Epithelial cell of proximal tubule (primary cell): ENCODE data around the gene CYP3A5. TPM values are rescaled to one million over a fixed set of nuclear protein-coding genes. Genes with fewer than 3 reads are reported as not detected.
"Not testable (repeated sequence)": the region's sequence is repeated elsewhere in the genome, so short reads cannot be mapped to it uniquely, and the experiment has no call there.

Experiments
- DNase-seq: peaks from one replicate; pipeline ENCODE4 v3.0.0-alpha.2; 2011; ENCODE audit warnings: low read depth
- H3K4me3 ChIP-seq: 2 replicates; pipeline ENCODE4 v1.5.1; 2011; ENCODE audit warnings: low read depth, mild to moderate bottlenecking, low read length
- total RNA-seq: library from RNA; depleted of rRNA; stranded (reverse); fragments of >200 nt; gene quantifications from 2 replicates; pipeline ENCODE4 v1.2.3, GENCODE V29; 2015
- TF ChIP-seq, protein P1 (sequence below): conservative IDR thresholded peaks from 2 replicates; pipeline ENCODE4 v1.5.1; 2012; ENCODE audit warnings: low read depth, mild to moderate bottlenecking, low read length

The CYP3A5 gene
- total RNA-seq, 1 donor from 2014 or later = 0.75 TPM

DNA sequence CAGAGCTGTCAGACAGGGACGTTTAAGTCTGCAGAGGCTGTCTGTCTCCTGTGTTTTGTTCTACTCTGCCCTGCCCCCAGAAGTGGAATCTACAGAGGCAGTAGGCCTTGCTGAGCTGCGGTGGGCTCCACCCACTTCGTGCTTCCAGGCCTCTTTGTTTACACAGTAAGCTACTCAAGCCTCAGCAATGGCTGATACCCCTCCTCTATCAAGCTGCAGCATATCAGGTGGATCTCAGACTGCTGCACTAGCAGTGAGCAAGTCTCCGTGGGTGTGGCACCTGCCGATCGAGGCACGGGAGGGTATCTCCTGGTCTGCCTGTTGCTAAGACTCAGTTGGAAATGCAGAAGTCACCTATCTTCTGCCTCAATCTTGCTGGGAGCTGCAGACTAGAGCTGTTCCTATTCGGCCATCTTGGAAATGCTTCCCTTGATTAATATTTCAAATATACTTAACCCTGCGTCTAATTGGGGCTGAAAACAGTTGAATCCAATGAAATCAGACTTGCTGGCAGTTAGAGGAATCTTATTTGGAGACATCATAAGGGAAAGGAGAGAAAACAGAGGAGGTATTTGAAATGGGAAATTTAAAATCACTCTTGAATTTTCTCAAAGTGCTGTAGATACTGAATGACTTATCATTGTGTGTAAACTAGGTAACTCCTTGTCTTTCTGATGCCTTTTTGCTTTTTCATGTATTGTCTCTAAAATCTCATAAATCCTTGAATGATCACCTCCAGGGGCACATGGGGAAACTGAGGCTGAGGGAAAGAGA lies 13.8 kb upstream of the CYP3A5 start:
- no peak for DNase-seq
- H3K4me3 ChIP-seq = no peak overlapping the region
- TF ChIP-seq, protein P1, sequence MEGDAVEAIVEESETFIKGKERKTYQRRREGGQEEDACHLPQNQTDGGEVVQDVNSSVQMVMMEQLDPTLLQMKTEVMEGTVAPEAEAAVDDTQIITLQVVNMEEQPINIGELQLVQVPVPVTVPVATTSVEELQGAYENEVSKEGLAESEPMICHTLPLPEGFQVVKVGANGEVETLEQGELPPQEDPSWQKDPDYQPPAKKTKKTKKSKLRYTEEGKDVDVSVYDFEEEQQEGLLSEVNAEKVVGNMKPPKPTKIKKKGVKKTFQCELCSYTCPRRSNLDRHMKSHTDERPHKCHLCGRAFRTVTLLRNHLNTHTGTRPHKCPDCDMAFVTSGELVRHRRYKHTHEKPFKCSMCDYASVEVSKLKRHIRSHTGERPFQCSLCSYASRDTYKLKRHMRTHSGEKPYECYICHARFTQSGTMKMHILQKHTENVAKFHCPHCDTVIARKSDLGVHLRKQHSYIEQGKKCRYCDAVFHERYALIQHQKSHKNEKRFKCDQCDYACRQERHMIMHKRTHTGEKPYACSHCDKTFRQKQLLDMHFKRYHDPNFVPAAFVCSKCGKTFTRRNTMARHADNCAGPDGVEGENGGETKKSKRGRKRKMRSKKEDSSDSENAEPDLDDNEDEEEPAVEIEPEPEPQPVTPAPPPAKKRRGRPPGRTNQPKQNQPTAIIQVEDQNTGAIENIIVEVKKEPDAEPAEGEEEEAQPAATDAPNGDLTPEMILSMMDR = no peak

DNA sequence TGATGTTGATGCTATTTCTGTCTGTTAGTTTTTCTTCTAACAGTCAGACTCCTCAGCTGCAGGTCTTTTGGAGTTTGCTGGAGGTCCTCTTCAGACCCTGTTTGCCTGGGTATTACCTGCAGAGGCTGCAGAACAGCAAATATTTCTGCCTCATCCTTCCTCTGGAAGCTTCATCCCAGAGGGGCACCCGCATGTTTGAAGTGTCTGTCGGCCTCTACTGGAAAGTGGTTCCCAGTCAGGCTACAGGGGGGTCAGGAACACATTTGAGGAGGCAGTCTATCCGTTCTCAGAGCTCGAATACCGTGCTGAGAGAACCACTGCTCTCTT lies 13.3 kb upstream of the CYP3A5 start:
- no peak for DNase-seq
- H3K4me3 ChIP-seq = no peak overlapping the region
- TF ChIP-seq, protein P1 = no peak

DNA sequence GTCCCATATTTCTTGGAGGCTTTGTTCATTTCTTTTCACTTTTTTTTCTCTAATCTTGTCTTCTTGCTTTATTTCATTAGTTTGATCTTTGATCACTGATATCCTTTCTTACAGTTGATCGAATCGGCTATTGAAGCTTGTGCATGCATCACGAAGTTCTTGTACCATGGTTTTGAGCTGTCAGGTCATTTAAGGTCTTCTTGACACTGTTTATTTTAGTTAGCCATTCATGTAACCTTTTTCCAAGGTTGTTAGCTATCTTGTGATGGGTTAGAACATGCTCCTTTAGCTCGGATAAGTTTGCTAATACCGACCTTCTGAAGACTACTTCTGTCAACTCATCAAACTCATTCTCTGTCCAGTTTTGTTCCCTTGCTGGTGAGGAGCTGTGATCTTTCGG lies 12.8 kb upstream of the CYP3A5 start:
- DNase-seq, H3K4me3 ChIP-seq: not testable (repeated sequence)

DNA sequence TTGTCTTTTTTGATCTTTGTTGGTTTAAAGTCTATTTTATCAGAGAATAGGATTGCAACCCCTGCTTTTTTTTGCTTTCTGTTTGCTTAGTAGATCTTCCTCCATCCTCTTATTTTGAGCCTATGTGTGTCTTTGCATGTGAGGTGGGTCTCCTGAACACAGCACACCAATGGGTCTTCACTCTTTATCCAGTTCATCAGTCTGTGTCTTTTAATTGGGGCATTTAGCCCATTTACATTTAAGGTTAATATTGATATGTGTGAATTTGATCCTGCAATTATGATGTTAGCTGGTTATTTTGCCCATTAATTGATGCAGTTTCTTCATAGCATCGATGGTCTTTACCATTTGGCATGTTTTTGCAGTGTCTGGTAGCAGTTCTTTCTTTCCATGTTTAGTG lies 11.9 kb upstream of the CYP3A5 start:
- not testable (repeated sequence) for DNase-seq, H3K4me3 ChIP-seq

DNA sequence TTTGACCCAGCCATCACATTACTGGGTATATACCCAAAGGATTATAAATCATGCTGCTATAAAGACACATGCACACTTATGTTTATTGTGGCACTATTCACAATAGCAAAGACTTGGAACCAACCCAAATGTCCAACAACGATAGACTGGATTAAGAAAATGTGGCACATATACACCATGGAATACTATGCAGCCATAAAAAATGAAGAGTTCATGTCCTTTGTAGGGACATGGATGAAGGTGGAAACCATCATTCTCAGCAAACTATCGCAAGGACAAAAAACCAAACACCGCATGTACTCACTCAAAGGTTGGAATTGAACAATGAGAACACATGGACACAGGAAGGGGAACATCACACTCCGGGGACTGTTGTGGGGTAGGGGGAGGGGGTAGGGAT lies 11.1 kb upstream of the CYP3A5 start:
- not testable (repeated sequence) for H3K4me3 ChIP-seq, DNase-seq

DNA sequence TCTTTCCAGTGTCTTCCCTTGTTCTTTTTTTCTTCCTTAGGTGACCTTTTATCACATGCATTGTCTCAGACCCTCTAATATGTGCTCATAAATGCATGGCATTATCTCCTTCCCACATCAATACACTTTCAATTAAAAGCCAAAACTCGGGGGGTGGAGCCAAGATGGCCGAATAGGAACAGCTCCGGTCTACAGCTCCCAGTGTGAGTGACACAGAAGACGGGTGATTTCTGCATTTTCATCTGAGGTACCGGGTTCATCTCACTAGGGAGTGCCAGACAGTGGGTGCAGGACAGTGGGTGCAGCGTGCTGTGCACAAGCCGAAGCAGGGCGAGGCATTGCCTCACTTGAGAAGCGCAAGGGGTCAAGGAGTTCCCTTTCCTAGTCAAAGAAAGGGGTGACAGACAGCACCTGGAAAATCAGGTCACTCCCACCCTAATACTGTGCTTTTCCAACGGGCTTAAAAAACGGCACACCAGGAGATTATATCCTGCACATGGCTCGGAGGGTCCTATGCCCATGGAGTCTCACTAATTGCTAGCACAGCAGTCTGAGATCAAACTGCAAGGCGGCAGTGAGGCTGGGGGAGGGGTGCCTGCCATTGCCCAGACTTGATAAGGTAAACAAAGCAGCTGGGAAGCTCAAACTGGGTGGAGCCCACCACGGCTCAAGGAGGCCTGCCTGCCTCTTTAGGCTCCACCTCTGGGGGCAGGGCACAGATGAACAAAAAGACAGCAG lies 6.2 kb upstream of the CYP3A5 start:
- H3K4me3 ChIP-seq, DNase-seq: not testable (repeated sequence)

DNA sequence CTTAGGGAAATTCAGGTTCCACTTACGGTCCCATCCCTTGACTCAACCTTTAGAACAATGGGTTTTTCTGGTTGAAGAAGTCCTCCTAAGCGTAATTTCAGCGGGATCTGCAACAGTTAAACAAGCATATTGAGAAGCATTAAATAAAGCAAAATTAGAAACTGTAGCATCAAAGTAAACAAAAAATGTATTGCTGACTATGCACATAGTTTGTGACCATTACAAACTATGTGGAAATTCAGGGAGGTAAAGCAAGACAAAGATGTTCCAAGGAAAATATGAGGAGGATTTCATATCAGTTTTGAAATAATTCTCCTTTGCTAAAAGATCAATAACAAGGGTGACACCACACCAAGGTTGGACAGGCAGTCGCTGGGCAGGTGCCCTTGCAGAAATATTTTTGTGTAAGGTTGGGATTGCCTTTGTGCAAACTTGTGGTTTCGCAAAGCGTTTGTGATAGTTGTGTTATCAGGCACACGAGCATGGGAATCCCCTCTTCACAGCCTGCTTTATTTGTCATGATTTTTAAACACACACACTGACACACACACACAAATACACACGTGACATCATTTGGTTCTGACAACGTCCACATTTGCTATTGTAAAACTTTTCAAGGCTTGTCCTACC lies 5.4 kb upstream of the CYP3A5 start:
- no peak for DNase-seq
- no peak overlapping the region for H3K4me3 ChIP-seq
- TF ChIP-seq, protein P1 = no peak

DNA sequence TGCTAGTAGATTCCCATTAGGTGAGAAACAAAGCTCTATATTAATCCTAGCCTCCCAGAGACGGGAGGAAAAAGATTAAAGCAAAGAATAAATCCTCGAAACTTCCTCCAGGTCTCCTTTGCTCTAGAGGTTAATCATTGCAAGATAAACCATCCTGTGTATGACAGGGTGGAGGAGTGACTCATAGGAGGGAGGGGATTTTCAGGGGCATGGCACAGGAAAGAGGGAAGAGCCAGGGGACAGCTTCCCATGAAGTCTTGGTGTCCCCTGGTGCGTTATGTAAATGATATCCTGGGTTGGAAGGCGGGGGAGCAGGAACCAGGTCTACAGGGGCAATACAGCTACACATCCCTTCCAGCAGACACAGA lies 780 bp downstream of the CYP3A5 start:
- DNase-seq = peak; percentile 66
- H3K4me3 ChIP-seq = peak overlapping the region; percentile 57
- TF ChIP-seq, protein P1 = no peak

DNA sequence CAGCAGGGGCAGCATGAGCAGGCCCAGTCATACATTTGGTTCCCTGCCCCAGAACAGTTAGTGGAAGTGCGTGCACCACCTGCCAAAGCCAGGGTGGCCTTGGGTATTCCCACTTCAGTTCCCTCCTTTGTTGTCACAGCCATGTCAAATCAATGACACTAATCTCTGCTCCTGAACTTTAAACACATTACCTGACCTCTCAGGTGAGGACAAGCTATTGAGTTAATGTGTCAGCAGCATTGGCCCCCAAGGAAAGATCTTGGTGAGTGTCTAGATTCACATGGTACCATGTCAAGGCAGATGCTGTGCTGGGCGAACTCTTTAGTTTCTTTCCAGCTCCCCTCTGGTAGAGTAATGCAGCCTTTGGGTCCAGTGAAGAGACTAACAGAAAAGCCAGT lies 2.1 kb downstream of the CYP3A5 start:
- peak overlapping the region; percentile 57 for H3K4me3 ChIP-seq
- TF ChIP-seq, protein P1 = no peak
- DNase-seq = no peak
